GOT3 (cell line): ENCODE measurements around the gene CCDC187.
"Not testable (repeated sequence)": the region's sequence is repeated elsewhere in the genome, so short reads cannot be mapped to it uniquely, and the experiment has no call there.

Experiments used
- DNase-seq: peaks from one replicate; lab custom pipeline; 2025; ENCODE audit warnings: mixed read lengths; lab: John Stamatoyannopoulos, UW

CCDC187 gene

DNA sequence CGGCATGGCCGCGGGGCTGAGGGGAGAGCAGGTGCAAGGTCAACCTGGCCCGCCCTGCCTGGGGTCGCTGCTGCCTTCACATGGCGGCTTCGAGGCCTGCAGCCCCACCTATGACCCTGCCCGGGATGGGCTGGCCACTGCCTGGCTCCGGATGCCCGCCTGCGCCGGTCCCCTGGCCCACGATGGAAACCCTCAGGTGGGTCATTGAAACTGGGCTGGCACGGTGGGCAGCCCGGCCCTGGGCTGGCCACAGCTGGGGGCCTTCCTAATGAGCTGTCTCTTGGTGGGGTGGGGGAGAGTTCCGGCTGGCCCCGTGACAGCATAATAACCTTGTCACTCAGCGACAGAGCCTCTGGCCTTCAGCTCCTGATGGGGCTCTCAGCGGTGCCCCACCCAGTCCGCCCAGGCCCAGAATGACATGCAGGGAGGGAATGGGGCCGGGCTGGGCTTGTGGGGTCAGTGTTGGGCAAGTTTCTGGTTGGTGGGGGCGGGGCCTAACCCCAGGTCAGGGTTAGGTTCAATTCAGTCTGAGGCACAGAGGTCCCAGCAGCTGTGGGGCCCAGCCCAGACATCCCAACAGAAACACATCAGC lies at the start of gene CCDC187:
Gene CCDC187 (minus strand): TSS at position 270 of the 592 bp plus-strand sequence. CDS start 264 bp downstream, at position 6.
- DNase-seq: no peak

DNA sequence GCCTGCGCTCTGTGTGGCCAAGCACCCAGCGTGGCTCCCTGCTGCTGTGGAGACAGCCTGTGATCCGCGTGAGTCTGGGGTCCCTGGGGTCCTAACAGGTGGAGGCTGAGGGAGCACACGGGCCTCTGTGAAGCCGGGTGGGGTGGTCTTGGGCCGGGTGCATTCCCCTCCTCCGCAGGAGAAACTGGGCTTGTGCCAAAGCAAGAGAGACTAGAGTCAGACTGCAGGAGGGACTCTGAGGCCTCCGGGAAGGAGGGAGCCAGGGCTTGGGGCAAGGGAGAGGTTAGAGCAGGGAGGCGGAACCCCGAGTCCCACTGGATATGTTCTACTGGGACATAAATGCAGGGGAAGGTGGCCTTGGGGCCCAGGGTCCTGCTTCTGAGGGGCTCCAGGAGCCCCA lies 49.2 kb upstream of the CCDC187 start:
- no peak for DNase-seq

DNA sequence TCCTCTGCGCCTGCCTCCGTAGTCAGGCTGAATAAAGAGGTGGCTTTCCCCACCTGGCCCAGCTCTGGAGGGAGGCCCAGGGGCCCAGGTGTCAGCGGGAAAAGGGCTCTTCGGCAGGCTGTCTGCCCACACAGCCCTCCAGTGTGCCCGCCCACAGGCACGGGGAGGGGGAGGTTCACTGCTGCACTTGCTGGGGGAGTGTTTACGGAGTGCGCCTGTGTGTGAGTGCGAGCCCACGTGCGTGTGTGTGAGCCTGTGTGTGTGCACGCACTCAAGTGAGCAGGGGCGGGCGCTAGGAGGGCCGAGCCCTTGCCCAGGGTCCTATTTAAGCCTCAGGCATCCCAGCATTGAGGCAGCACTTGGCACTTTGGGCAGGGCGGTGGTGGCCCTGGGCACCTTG lies 48.8 kb upstream of the CCDC187 start:
- no peak for DNase-seq

DNA sequence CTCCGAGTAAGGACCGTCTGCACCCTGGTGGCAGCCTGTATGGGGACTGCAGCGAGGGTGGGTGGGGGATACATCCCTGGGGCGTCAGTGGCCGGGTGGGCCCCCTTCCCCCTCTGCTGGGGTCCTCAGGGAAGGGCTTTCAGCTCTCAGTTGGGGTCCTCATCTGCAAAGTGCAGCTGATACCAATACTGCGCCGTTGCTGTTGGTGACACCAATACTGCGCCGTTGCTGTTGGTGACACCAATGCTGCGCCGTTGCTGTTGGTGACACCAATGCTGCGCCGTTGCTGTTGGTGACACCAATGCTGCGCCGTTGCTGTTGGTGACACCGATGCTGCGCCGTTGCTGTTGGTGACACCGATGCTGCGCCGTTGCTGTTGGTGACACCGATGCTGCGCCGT lies 48.0 kb upstream of the CCDC187 start:
- not testable (repeated sequence) for DNase-seq

DNA sequence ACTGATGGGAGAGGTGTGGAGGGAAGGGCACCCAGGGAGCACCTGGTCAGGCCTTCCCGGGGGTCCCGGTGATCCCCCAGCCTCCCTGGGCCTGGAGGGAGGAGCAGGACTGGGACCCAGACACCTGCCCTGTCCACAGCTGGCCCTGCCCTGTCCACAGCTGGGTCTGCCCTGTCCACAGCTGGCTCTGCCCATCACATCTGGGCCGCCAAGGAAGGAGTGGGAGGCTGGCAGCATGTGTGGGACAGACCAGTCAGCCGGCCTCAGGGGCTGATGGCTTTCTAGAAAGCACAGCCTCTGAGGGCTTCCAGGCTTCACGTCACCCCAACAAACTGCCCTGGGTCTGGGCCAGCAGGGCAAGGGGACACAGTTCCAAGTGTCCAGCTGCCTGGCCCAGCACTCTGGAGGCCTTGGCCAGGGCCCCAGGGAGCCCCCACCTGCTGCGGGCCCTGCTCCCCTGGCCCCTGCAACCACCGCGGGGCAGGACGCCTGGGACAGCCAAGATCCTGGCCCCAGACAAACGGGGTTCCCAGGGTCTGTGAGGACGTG lies 47.4 kb upstream of the CCDC187 start:
- DNase-seq: no peak

DNA sequence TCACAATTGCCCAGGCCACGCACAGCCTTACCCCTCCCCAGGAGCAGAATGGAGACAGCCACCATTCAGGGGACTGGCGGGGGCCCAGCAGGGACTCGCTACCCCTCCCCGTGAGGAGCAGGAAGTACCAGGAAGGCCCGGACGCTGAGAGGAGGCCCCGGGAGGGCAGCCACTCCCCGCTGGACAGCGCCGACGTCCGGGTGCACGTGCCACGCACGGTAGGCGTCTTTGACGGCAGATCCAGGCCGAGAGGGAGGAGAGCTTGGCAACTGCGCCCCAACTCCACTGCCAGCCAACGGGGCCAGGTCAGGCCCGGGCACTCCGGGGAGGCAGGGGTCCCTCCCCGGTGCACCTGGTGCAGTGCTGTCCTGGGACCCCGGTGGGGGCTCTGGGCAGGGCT lies 45.7 kb upstream of the CCDC187 start:
- no peak for DNase-seq

DNA sequence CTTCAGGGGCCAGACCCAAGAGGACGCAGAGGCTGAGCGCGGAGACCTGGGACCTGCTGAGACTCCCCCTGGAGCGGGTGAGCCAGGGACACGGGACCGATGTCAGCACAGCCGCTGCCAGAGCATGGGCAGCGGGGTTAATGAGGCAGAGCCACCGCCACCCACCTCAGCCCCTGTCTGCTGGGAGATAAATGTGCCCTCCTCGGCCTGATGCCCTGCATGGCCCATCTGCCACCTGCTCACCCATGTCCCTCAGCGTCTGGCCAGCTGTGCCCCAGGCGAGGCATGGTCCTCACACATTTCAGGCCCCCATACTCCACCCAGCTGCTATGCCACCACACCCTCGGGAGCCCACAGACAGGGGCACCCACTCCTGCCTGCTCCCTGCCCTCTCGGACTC lies 44.8 kb upstream of the CCDC187 start:
- no peak for DNase-seq

DNA sequence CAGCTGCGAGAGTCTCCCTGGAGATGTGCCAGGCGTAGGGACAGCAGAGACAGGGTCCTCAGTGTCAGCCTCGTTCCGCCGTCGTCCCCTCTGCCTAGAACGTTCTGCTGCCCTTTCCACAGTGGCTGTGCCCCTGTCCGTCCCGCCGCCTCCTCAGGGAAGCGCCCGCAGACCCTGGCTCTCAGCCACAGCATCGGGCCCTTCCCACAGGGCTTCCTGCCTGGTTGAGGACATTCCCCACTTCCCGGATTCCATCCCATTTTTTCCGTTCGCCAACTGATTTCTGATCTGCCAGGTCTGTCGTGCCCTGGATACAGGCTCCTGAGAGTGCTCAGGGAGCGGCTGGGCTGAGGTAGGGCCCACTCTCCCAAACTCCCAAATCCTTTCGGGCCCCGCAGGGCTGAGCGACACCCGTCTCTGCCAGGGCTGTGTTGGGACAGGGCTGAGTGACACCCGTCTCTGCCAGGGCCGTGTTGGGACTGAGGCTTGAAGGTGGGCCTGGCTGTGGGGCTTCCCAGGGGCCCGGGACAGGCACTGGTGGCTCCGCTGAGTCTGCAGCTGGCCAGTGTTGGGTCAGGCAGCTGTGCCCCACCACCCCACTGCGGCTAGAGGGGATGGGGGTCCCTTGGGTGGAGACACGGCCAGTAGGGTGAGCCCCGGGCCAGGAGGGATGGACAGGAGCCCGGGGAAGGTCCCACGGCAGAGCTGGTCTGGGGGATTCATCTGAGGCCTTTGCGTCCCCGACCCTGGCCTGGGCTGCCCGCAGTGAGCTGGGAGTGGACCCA lies 43.8 kb upstream of the CCDC187 start:
- no peak for DNase-seq

DNA sequence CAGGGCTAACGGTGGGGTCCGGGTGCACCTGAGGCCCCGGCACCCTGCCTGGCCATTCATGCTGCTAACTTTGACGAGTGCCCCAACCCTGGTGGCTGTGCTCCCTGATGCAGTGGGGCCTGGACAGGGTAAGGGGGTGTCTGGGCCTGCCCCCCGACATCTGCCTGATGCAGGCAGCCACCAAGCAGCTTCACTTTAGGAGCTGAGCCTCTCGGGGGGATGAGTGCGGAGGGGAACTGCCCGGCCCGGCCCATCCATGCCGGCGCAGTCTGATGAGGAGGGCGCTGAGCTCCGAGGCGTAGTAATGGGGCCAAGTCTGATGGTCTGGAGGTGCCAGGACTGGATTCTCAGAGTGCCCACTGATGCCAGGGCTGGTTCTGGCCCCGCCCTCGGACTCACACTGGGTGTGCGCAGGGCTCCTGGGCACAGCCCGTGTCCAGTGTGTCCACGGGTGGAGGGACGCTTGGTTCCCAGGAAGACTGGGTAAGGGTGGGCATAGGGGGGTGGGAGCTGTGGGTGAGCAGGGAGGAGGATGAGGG lies 43.1 kb upstream of the CCDC187 start:
- DNase-seq: no peak

DNA sequence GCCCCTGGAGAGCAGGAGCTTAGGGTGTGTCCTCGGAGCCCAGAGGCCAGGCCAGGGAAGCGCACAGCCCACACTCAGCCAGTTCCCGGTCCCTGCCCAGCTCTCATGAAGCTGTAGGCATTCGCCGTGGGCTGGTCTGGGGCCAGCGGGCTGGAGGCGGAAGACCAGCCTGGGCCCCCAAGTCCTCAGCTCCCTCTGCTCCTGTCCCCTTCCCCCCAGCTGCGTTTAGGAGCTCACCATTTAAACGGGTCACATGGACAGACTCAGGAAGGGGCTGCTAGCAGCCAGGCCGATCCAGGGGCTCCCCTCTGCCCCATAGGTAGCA lies 42.2 kb upstream of the CCDC187 start:
- no peak for DNase-seq

DNA sequence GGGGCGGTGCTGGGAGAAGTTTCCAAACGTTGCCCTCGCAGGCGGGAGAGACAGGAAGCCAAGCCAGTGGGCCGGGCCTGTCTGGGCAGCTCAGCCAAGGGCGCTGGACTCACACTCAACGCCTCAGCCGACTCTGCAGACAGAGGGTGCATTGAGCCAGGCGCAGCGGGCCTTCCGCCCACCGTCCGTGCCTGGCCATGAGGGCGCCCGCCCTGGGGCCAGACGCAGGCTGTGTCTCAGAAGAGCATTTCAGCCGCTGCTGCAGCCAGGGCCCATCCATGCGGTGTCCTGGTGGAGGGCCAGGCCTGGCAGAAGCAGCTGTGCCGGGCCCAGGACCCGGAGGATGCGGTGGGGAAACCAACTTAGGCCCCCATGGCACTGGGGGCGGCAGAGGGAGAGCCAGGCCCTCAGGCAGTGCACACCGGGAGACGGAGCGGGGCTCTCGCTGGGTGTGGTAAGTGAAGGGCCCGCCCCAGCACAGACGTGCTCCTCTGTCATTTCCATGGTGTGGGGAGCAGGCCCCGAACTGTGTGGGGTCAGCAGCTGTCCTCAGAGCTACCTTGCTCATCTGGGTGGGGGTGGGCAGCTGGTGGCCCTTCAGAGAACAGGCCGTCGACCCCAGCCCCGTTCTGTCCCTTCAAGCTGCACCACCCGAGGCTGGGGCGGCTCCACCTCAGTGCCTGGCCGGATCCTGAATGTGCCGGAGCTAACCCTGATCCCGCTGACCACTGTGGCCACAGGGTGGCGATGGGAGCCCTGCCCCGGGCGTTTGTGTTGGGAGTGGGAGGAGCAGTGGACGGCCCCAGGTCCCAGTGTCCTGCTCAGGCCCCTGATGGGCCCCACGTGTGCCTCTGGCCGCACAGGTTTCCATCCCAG lies 41.6 kb upstream of the CCDC187 start:
- no peak for DNase-seq

DNA sequence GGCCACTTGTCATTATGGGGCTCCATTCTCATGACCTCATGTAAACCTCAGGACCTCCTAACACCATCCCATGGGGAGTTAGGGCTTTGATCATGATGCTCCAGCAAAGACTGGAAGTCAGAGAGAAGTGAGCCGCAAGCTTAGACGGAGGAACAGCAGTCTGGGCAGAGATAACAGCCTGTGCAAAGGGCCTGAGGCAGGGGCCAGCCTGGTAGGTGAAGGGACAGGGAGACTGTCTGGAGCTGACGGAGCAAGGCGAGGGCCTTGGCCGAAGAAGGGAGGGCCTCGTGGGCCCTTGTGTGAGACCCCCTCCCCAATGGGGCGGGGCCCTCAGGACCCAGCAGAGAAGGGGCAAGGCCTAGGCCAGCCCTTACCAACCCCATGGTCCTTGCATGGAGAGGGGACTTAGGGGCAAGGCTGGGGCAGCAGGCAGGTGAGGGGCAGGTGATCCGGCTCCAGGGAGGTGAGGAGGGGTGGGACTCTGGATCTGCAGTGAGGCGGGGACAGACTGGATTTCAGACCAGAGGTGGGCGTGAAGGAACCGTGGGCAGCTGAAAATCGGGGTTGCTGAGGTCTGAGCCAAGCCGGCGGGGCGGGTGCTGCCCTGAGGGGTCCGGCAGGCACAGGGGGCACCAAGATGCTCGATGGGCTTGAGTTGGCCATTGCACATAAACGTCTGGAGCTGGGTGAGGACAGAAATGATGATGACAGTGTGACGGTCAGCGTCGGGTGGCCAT lies 40.8 kb upstream of the CCDC187 start:
- no peak for DNase-seq

DNA sequence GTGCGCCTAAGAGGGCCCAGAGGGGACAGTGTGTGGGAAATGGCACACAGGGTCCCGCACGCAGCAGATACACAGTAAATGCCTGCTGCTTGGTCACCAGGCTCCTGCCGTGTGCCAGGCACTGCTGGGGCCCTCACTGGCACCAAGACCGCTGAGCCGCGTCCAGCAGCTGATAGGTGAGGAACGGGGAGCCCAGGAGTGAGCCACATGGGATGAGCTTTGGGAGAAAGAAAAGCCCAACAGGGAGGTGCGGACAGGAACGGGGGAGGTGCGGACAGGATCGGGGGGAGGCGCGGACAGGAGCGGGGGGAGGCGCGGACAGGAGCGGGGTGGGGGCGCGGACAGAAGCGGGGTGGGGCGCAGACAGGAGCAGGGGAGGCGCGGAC lies 40.0 kb upstream of the CCDC187 start:
- no peak for DNase-seq

DNA sequence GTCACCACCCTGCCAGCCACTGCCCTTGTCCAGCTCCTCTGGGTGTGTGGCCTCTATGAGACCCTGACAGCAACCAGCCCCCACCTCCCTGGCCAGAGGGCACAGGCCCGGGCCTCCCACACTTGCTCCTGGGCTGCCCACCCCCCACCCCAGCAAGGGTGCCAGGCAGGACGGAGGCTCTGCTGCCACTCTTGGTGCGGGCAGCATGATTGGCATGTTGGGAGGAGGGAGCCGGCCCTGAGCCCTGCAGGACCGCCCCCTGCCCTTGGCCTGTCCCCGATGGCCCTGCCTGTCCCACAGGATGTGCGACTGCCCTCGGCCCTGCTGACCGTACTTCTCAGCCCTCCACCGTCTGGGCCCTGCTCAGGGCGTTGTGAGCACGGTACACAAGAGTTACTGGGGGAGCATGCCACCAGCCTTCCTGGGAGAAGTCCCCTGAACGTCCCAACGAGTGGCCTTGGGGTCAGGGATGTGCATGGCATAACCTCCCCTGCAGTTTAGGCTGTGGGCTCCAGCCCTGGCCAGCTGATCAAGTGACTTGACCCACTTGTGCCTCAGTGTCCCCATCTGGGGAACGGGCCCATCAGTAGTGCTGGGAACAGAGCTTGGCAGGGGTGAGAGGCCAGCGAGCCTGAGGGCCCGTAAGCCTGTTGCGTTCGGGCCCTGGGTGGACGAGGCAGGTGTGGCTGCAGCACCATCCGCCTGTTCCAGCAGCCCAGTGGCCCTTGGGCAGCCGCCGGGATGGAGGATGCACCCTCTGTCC lies 39.4 kb upstream of the CCDC187 start:
- DNase-seq: no peak

DNA sequence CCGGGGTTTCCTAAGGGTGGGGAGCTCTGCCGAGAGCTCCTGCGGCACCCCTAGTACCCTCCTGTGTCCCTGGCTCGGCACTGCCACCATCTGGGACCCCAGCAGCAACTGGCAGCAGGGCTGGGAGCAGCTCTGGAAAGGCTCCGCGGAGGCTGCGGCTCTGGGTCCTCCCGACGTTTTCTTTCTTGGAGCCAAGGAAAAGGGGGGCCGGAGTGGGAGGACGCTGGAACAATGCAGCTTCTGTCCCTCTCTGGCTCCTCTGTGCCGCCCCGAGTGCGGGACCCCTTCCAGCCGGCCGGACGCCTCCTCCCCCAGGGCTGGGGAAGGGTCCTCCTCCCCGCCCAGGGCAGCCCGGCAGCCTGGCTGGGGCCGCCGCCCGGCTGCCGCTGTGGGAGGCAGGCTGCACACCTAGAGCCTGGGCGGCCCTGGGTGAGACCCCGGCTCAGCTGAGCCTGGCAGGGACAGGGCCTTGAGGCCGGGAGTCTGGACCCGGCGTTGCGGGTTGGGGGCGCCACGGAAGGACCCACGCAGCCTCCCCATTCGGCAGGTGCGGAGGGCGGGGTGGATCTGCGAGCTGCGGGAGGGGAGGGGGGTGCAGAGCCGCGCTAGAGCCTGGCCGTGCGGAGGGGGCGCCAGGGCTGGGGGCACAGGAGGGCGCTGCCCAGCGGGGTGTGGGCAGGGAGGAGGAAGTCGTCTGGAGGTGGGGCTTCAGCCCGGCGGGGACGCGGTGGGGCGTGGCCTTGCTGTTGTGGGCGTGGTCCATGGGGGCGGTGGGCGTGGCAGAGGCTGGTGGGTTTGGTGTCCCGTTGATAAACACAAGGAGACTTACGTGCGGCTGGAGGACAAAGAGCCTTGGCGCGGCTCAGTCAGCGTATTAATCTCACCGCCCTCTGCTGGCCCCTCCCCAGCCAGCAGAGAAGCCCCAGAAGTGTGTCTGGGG lies 38.6 kb upstream of the CCDC187 start:
- DNase-seq: no peak

DNA sequence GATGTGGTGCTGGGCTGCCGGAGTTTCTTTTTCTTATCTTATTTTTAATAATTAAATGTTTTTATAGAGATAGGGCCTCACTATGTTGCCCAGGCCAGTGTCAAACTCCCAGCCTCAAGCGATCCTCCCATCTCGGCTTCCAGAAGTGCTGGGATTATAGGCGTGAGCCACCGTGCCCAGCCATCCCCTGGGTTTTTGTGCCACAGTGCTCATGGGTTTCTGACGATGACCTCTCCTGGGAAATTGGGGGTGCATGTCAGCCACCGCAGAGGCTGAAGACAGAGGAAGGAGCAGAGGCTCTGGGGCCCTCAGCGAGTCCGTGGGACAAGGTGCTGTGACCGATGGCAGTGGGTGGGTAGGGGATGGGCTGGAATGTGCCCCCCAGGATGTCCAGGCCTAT lies 37.9 kb upstream of the CCDC187 start:
- DNase-seq: no peak

DNA sequence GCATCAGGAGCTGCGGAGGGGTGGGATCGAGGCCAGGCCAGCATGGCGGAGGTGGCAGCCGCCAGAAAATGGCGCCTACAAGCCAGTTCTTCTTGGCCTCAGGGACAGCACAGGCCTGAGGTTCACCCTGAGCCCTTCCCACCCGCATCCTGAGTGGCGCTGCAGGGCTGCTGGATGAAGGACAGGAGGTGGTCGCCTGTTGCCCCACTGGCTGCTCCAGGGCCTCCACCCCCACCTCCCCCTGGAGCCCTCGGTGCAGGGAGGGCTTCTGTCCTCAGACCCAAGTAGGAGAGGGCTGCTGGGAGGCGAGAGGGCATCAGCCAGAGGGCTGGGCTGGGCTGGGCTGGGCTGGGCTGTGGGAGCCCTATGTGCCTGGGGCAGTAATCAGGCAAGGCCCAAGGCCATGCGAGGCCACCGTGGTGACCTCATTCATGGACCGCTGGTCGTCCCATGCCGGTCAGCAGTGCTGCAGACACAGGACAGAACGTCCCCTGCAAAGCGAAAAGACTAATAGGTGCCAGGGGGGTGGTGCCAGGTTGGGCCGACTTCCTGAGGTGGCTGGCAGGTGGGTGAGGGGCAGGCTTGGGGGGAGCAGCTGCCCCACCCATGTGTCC lies 37.3 kb upstream of the CCDC187 start:
- no peak for DNase-seq

DNA sequence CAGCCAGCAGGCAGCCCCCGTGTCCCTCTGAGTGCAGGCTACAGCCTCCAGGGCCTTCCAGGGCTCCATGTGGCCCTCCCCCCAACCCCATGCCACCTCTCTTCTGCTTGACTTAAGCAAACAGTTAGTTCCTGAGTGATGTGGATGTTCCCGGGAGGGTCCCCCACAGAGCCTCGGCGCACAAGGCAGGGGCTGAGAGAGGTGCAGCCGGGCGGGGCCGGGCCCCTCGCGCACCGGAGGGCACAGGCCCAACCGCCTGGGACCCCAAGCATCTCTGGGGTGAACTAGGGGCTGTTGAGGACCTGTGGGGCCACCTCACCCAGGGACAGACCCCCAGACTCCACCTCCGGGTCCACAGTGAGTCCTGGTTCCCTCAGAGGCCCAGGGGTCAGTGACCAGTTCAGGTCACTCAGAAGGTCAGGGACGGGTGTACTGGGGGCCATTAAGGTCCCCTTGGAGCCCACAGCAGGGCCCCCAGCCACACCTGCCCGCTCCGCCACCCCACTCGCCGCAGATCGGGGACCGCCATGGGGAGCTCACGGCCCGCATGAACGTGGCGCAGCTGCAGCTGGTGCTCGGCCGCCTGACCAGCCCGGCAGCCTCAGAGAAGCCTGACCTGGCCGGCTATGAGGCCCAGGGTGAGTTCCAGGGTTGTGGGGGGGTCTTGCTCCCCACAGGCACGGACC lies 36.6 kb upstream of the CCDC187 start:
- DNase-seq: no peak

DNA sequence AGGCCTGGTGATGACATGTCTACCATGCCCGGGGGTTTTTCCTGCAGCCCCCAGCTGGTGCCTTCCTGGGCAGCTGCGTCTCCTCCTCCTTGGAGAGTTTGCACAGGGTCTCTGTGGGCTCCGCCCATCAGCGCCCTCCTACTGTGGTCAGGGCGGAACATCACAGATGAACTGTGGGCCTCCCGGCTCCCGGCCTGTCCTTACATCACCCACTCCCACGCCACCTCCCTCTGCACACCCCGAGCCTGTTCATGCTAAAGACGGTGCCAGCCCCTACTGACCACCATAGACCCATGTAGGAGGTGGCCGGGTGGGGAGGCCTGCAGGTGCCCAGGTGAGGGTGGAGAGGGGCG lies 36.0 kb upstream of the CCDC187 start:
- DNase-seq: no peak
